ENCODE data around the gene LSM10. TPM values are rescaled to one million over a fixed set of nuclear protein-coding genes. Genes with fewer than 3 reads are reported as not detected.
A peak's percentile ranks its signal among the peaks of the same experiment; 100 is the strongest.

Gene LSM10
- total and polyA plus RNA-seq, 2 donors (not counting 1 experiment from before 2014, with no cell fraction given): 19.2 to 33.5 TPM

GRCh38 chr1:36400514-36400824, 2.8 kb upstream of the LSM10 start:
- peaks cover 14% of the 10 kb centered on the region for H3K79me2 ChIP-seq (ENCODE audit: control insufficient read depth, insufficient read depth, low read length)
- no peak overlapping the region for H2AFZ ChIP-seq (ENCODE audit: low read length)
- no peaks in the 10 kb centered on the region for H3K36me3 ChIP-seq (ENCODE audit: control insufficient read depth, insufficient read depth, low read length)
- H3K9me3 ChIP-seq (ENCODE audit: control insufficient read depth, insufficient read depth, low read depth, low read length): no peaks in the 10 kb centered on the region
- H3K27ac ChIP-seq (ENCODE audit: insufficient read depth, low read length): no peak overlapping the region
- H4K20me1 ChIP-seq (ENCODE audit: control insufficient read depth, extremely low read depth, insufficient read depth, low read length): no peaks in the 10 kb centered on the region
- H3K4me3 ChIP-seq (replicated peaks in 1 of 4; ENCODE audit: control extremely low read depth in 1 of 4, insufficient read depth in 1 of 4, low read depth in 3 of 4, low read length in 4 of 4): peak overlapping the region in 1 of 4 experiments; percentile 17
- H3K27me3 ChIP-seq (ENCODE audit: control insufficient read depth, insufficient read depth, low read length): no peaks in the 10 kb centered on the region
- H3K4me2 ChIP-seq (ENCODE audit: extremely low read depth, insufficient read depth, low read length): no peak overlapping the region
- no peak overlapping the region for H3K9ac ChIP-seq (ENCODE audit: insufficient read depth, low read length)
- TF ChIP-seq, protein P1, sequence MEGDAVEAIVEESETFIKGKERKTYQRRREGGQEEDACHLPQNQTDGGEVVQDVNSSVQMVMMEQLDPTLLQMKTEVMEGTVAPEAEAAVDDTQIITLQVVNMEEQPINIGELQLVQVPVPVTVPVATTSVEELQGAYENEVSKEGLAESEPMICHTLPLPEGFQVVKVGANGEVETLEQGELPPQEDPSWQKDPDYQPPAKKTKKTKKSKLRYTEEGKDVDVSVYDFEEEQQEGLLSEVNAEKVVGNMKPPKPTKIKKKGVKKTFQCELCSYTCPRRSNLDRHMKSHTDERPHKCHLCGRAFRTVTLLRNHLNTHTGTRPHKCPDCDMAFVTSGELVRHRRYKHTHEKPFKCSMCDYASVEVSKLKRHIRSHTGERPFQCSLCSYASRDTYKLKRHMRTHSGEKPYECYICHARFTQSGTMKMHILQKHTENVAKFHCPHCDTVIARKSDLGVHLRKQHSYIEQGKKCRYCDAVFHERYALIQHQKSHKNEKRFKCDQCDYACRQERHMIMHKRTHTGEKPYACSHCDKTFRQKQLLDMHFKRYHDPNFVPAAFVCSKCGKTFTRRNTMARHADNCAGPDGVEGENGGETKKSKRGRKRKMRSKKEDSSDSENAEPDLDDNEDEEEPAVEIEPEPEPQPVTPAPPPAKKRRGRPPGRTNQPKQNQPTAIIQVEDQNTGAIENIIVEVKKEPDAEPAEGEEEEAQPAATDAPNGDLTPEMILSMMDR (conservative IDR thresholded peaks at IDR 0.05 in 1 of 2, IDR thresholded peaks at IDR 0.05 in 1 of 2; ENCODE audit: low read depth in 1 of 2, low read length in 2 of 2): no peak
- no peak for TF ChIP-seq EZH2 (IDR thresholded peaks at IDR 0.05; ENCODE audit: low read length, missing control alignments)
- DNase-seq (ENCODE audit: low read depth in 2 of 2): no peak
- H3K4me1 ChIP-seq (ENCODE audit: control insufficient read depth, extremely low read depth, insufficient read depth, low read length): peaks cover 5% of the 10 kb centered on the region

DNA sequence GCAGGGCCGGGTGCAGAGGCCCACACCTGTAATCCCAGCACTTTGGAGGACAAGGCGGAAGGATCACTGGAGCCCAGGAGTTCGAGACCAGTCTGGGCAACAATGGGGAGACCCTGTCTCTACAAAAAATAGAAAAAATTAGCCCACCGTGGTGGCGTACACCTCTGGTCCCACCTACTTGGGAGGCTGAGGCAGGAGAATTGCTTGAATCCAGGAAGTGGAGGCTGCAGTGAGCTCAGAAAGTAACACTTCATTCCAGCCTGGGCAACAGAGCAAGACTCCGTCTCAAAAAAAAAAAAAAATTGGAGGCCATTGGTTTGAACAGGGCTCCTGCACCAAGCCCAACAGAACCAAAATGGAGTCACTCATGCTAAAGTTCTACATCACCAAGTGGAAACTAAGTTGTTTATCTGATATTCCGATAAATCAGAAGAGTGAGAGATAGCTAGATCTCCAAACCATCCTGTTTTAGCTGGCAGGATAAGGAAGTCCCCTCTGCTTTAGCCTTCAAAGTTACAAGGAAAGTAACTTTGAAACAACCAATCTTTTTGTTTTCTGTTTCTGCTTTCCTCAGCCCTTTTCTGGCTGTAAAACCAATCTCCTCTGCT, 766 bp upstream of the LSM10 start:
- Histone ChIP-seq H2AFZ (ENCODE audit: low read length) (no peak overlapping the region), H3K4me2 (ENCODE audit: extremely low read depth, insufficient read depth, low read length) (peak overlapping the region; percentile 49), H3K79me2 (ENCODE audit: control insufficient read depth, insufficient read depth, low read length) (peaks cover 14% of the 10 kb centered on the region), H3K9ac (ENCODE audit: insufficient read depth, low read length) (no peak overlapping the region), H3K9me3 (ENCODE audit: control insufficient read depth, insufficient read depth, low read depth, low read length) (no peaks in the 10 kb centered on the region), H3K27ac (ENCODE audit: insufficient read depth, low read length) (peak overlapping the region; percentile 92), H3K27me3 (ENCODE audit: control insufficient read depth, insufficient read depth, low read length) (no peaks in the 10 kb centered on the region), H4K20me1 (ENCODE audit: control insufficient read depth, extremely low read depth, insufficient read depth, low read length) (no peaks in the 10 kb centered on the region), H3K4me1 (ENCODE audit: control insufficient read depth, extremely low read depth, insufficient read depth, low read length) (peaks cover 5% of the 10 kb centered on the region), H3K36me3 (ENCODE audit: control insufficient read depth, insufficient read depth, low read length) (peaks cover 5% of the 10 kb centered on the region), H3K4me3 (replicated peaks in 1 of 4; ENCODE audit: control extremely low read depth in 1 of 4, insufficient read depth in 1 of 4, low read depth in 3 of 4, low read length in 4 of 4) (peak overlapping the region in 1 of 4 experiments; percentile 81)
- no peak for DNase-seq (ENCODE audit: low read depth in 2 of 2)
- TF ChIP-seq EZH2 (IDR thresholded peaks at IDR 0.05; ENCODE audit: low read length, missing control alignments): no peak
- TF ChIP-seq, protein P1 (conservative IDR thresholded peaks at IDR 0.05 in 1 of 2, IDR thresholded peaks at IDR 0.05 in 1 of 2; ENCODE audit: low read depth in 1 of 2, low read length in 2 of 2): no peak

- Histone ChIP-seq H3K4me1 (ENCODE audit: control insufficient read depth, extremely low read depth, insufficient read depth, low read length) (peaks cover 5% of the 10 kb centered on the region), H3K36me3 (ENCODE audit: control insufficient read depth, insufficient read depth, low read length) (peaks cover 5% of the 10 kb centered on the region), H3K9ac (ENCODE audit: insufficient read depth, low read length) (peak overlapping the region; percentile 90), H3K9me3 (ENCODE audit: control insufficient read depth, insufficient read depth, low read depth, low read length) (no peaks in the 10 kb centered on the region), H4K20me1 (ENCODE audit: control insufficient read depth, extremely low read depth, insufficient read depth, low read length) (no peaks in the 10 kb centered on the region), H3K79me2 (ENCODE audit: control insufficient read depth, insufficient read depth, low read length) (peaks cover 14% of the 10 kb centered on the region), H3K27me3 (ENCODE audit: control insufficient read depth, insufficient read depth, low read length) (no peaks in the 10 kb centered on the region), H3K27ac (ENCODE audit: insufficient read depth, low read length) (peak overlapping the region; percentile 92), H3K4me2 (ENCODE audit: extremely low read depth, insufficient read depth, low read length) (peak overlapping the region; percentile 96), H2AFZ (ENCODE audit: low read length) (peak overlapping the region; percentile 92), H3K4me3 (replicated peaks in 1 of 4; ENCODE audit: control extremely low read depth in 1 of 4, insufficient read depth in 1 of 4, low read depth in 3 of 4, low read length in 4 of 4) (peak overlapping the region; percentile 81 to 99 (median 96))
- TF ChIP-seq, protein P1 (conservative IDR thresholded peaks at IDR 0.05 in 1 of 2, IDR thresholded peaks at IDR 0.05 in 1 of 2; ENCODE audit: low read depth in 1 of 2, low read length in 2 of 2): no peak
- TF ChIP-seq EZH2 (IDR thresholded peaks at IDR 0.05; ENCODE audit: low read length, missing control alignments): no peak
- DNase-seq (ENCODE audit: low read depth in 2 of 2): no peak
Measured at GRCh38 chr1:36397083-36397377, 678 bp downstream of the LSM10 start.
